Measurements from ENCODE around the gene RPH3AL. TPM values are rescaled to one million over a fixed set of nuclear protein-coding genes. Genes with fewer than 3 reads are reported as not detected.

Gene RPH3AL
- total and polyA plus RNA-seq, 8 donors: 8.9 to 57.1 (median 11.0) TPM

- intact Hi-C loops (cut with DNase I): no loop called here
Observed at GRCh38 chr17:182050-182751, 170.4 kb downstream of the RPH3AL start.

GRCh38 chr17:181245-182049 is 171.2 kb downstream of the RPH3AL start, which contains the start of gene DOC2B:
Gene DOC2B (minus strand): TSS chr17:181650. CDS start chr17:181479, 171 bp downstream.
- DNase-seq: peak; percentile 23 to 93 (median 54)

More at GRCh38 chr17:182050-182751, 170.4 kb downstream of the RPH3AL start:
- H3K36me3 ChIP-seq: no peaks in the 10 kb centered on the region
- peaks cover 21 to 60% of the 10 kb centered on the region in 2 donors for H3K27me3 ChIP-seq
- H3K9me3 ChIP-seq: no peaks in the 10 kb centered on the region
- DNase-seq: peak in 1 of 4 donors; percentile 47
- TF ChIP-seq CTCF (IDR thresholded peaks at IDR 0.05): no peak
- H3K27ac ChIP-seq: no peak overlapping the region
- peaks cover 0 to 43% of the 10 kb centered on the region in 2 donors for H3K4me1 ChIP-seq
- H3K4me3 ChIP-seq: peak overlapping the region in 1 of 2 donors; percentile 42
- peak; percentile 89 for ATAC-seq

GRCh38 chr17:180381-181244 is 172.0 kb downstream of the RPH3AL start:
- Histone ChIP-seq H3K27me3 (peaks cover 21 to 62% of the 10 kb centered on the region in 2 donors), H3K4me1 (peaks cover 0 to 43% of the 10 kb centered on the region in 2 donors), H3K9me3 (no peaks in the 10 kb centered on the region), H3K36me3 (no peaks in the 10 kb centered on the region), H3K27ac (peak overlapping the region; percentile 13 to 57), H3K4me3 (peak overlapping the region; percentile 21 to 42)
- DNase-seq (no peak), ATAC-seq (no peak)
- no peak for TF ChIP-seq CTCF (IDR thresholded peaks at IDR 0.05)
- intact Hi-C loops (cut with DNase I): no loop called here

More at GRCh38 chr17:181245-182049, 171.2 kb downstream of the RPH3AL start, which contains the start of gene DOC2B:
- peak; percentile 85 for ATAC-seq
- Histone ChIP-seq H3K27me3 (peaks cover 21 to 62% of the 10 kb centered on the region in 2 donors), H3K27ac (peak within 1 kb of the TSS; percentile 13 to 57), H3K9me3 (no peaks in the 10 kb centered on the region), H3K4me1 (peaks cover 0 to 43% of the 10 kb centered on the region in 2 donors), H3K36me3 (no peaks in the 10 kb centered on the region), H3K4me3 (peak within 1 kb of the TSS; percentile 21 to 42)
- no peak for TF ChIP-seq CTCF (IDR thresholded peaks at IDR 0.05)
- intact Hi-C loops (cut with DNase I): no loop called here

- H3K4me1 ChIP-seq: peaks cover 0 to 43% of the 10 kb centered on the region in 2 donors
- H3K9me3 ChIP-seq: no peaks in the 10 kb centered on the region
- H3K27me3 ChIP-seq: peaks cover 21 to 62% of the 10 kb centered on the region in 2 donors
- TF ChIP-seq CTCF (IDR thresholded peaks at IDR 0.05): no peak
- H3K27ac ChIP-seq: peak overlapping the region in 1 of 2 donors; percentile 13
- intact Hi-C loops (cut with DNase I): no loop called here
- H3K36me3 ChIP-seq: no peaks in the 10 kb centered on the region
- ATAC-seq: no peak
- peak overlapping the region; percentile 21 to 42 for H3K4me3 ChIP-seq
- DNase-seq: no peak
Observed at GRCh38 chr17:179781-180380, 172.7 kb downstream of the RPH3AL start.

All from left lung (tissue), 10 donors.